Epidermal melanocyte (primary cell): Measurements from ENCODE around the gene FOXO3.
"Not testable (repeated sequence)": the region's sequence is repeated elsewhere in the genome, so short reads cannot be mapped to it uniquely, and the experiment has no call there.

Experiments used
- DNase-seq: peaks from one replicate; pipeline ENCODE4 v3.0.0; 2011; ENCODE audit warnings: low spot score; ENCODE audit not compliant: insufficient read length

The FOXO3 gene

GRCh38 chr6:108682383-108683119, 121.8 kb downstream of the FOXO3 start:
- not testable (repeated sequence) for DNase-seq

- DNase-seq = not testable (repeated sequence)
These were observed 123.3 kb downstream of the FOXO3 start for GRCh38 chr6:108683976-108684375.

- DNase-seq = no peak
These were observed 124.1 kb downstream of the FOXO3 start for GRCh38 chr6:108684771-108685329.

- DNase-seq = no peak
These were observed 125.3 kb downstream of the FOXO3 start for GRCh38 chr6:108685970-108686369.

DNA sequence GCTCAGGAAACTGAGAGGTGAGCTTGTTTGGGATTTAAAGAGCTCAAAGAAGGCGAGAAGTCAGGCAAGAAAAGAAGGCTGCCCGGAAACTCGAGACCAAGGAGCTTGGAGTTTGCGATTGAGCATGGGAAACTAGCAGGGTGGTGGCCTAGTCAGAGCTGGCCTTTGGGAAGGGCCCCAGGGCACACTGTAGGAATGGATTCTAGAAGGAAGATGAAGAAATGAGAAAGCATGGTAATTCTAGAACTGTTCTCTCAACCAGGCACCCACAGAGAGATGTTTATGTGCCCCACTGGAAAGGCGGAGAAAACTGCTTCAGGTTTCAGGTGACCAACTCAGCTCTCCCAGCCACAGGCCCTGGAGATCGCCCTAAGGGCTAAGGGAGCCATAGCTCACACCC, 126.2 kb downstream of the FOXO3 start:
- DNase-seq = no peak

DNA sequence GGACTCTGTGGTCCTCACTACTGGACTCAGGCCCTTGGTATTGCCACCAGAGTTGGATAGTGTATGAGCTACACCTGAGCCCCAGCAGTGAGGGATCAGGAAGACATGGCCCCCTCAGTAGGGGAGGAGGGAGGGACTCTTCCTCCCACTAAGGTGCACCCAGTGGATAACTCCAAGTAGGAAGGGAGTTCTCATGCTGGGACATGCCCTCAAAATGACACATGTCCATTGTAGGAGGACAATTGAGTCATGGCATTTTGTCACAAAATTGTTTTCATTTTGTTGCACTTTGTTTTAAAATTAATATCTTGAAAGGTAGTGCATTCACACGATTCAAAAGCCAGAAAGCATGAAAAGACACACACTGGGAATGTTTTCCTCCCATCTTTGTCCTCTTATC, 127.2 kb downstream of the FOXO3 start:
- DNase-seq = no peak

DNA sequence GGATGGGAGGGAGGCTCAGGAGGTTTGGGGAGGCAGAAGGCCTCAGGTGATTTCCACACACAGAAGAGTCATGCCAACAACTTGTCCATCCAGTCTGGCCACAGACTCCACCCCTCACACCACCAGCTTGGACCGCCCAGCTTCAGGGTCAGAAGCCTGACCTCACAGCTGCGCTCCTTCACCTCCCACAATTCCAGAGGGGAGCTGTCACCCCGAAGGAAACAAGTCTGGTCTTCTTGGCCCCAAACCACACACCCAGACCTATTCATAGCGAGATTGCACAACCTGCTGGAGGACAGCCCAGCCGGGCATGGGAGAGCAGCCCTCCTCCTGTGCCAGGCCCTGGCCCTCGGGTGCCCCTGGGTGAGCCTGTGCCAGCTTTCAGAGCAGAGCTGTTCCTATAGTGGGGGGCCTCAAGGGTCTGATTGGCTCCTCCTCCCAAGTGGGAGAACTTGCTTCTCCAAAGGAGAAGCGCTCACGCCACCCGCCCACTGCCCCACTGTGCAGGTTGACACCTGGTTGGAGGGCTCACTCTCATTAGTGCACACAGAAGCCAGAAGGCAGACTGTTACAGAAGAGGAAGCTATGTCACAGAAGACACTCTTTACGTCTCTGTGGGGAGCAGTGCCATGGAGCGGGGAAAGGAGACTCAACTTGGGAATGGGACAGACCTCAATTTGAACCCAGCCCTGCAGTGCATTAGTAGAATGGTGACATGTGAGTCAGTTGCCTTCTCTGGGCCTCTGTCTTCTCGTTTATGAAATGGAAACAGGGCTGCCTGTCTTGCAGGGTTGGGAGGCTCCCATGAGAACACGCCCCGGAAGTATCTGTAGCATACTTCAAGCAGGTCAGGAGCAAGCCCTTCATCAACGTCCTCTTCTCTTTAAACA, 128.8 kb downstream of the FOXO3 start:
- DNase-seq = peak; percentile 51

DNA sequence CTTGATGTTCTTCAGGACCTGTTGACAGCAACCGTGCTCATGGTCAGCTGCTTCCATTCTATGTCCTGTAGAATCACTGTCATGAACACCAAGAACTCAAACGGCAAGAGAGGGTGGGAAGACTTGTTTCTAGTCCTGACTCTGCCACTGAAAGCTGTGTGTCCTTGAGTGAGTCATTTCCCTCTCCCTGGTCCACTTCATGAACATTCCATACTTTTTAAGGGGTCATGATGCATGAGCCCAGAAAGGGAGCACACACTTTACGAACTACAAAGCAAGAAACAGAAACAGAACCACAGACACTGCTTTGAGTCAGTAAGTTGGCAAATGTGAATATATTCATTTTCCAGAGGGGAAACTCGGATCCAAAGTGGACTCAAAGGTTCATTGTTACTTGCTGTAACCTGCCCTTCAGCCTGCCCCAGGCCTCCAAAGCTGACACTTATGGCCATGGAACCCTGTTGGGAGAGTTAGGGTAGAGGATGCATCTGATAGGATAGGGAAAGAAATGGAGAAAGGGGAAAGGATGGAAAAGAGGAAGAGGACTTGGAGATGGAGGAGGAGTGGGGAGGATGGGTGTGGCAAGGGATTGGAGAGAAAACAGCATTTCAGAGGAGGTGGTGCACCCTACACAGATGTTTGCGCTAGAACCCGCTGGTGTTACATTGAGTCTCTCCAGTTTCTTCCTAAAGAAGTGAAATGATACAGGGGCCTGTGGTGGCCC, 129.8 kb downstream of the FOXO3 start:
- no peak for DNase-seq

DNA sequence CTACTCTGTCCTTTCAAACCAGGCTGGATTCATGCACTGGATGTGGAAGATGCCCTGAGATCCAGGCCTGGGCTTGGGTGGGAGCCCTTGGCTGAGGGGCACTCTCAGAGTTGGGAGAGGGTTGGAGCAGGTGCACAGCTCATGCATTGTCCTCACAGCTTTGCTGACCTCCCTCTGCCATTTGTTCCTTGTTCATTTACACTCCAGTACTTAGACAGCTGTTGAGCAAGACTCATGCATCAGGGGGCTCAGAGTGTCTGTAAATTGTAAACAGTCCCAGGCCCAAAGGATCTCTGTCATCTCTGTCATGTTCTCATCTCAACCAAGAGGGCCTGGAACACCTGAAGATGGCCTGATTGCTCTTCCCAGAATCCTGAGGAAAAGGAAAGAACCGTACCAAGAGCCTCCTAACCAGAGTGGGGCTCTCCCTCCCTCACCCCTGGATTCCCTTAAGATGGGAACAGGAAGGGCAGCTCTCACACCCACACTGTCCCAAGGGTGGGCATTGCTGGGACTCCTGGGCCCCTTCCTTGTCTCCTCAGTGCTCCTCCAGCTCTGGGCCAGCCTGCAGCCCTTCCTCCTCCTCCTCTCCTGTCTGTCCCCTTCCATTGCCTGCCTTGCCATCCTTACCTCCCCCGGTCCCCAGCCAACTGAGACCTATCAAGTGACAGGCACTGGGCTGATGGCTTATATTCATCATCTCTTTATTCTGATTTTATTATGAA, 132.9 kb downstream of the FOXO3 start:
- DNase-seq = no peak

DNA sequence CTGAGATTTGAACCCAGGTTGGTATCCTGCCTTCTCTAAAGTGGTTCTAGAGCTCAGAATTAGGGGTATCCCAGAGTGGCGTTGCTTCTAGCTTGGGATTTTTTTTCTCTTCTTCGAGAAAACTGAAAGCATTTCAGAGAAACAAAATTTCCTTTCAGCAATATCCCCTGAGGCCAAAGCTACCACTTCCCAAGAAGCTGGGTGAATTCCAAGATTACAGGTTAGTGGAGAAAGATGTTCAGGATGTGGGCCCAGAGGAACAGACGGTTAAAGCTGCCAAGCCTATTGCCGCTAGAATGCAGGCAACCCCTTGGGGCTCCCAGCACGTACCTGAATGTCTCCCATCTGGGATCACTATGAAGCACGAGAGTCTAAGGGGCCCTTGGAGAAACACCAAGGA, 134.1 kb downstream of the FOXO3 start:
- no peak for DNase-seq

DNA sequence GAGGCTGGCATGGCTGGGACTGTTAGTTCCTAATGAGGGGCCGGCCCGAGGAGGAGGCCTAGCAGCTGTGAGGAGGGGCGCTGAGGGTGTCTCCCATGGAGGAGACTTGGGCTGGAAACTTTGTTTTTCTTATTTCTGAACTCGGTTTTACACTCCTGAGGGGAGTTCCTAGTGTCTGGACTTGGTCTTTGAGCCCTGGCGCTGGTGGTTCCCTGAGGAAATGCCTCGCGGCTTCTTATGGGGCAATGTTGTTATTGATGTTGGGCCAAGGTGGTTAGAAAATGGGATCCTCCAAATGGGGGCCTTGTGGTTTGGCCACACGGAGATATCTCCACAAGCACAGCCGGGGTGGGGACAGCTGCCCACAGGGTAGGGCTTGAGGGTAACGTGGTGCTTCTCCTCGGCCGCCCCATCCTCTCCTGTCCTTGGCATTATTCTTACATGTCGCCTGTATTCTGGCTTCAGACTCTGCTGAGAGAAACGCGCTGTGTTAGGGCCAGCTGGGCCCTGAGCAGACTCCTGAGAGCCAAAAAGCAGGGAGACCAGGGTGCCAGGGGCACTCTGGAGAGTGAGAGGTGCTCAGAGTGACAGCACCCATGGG, 136.9 kb downstream of the FOXO3 start:
- no peak for DNase-seq

DNA sequence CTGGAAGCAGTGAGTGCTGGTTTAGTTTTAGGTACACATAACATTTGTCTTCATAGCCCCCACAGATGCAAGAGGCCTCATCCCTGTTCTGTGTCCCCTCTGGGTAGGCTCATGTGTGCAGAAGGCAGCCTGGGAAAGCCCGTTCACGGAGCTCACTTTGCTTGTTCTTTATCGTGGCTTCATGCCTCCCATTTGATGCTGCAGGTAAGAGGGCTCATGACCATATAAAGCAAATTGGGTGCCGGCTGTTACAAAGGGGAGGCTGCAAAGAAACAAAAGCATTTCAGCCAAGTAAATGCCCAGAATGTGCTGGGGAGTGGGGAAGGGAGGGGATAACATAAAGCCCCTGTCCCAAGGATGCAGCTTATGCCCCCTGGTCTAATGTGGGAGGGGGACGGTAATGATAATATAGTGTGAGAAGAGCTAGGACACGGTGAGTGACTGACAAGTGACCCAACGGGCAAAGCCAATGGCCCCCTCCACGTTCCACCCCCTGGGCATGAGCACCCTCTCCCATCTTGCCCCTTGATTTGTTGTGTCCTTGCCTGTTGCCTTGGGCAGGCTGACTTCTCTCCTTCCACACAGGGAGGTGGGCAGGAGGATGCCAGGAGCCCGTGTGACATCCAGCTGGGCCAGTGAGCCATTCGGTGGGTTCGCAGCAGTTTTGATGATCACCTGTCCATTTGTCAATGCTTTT, 138.0 kb downstream of the FOXO3 start:
- DNase-seq = no peak

- DNase-seq = no peak
These were observed 138.7 kb downstream of the FOXO3 start for GRCh38 chr6:108699290-108700041.

- no peak for DNase-seq
These were observed 141.6 kb downstream of the FOXO3 start for GRCh38 chr6:108702106-108702851.

- DNase-seq = no peak
These were observed 145.9 kb downstream of the FOXO3 start for GRCh38 chr6:108706649-108707048.

DNA sequence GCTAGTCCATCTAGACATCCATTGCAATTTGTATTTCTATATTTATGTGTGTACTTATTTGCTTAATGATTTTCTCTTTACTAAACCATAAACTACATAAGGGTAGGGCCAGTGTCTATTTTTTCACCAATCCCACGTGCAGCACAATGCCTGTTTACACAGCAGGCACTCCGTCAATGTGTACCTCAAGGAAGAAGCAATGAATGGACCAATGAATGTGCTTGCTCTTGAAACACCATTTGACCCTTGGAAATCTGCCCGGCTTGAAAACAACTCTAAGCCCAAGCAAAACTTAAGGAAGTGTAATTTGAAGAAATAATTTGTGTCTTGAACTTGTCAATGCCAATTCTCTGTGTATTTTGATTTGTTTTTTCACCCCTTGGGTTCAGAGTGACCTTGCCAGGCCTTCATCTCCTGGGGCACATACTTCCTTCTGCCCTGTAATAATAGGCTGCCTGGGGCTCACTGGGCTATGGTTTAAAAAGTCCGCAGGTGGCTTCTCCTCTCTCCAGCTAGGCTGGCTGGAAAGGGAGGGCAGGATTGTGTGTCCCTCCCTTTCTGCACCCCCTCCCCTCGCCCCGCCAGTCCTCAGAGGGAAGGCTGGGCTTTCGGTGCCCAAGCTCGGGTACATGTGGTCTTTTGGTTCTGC, 146.7 kb downstream of the FOXO3 start:
- no peak for DNase-seq

GRCh38 chr6:108710030-108710429, 149.3 kb downstream of the FOXO3 start:
- no peak for DNase-seq

GRCh38 chr6:108710551-108710950, 149.8 kb downstream of the FOXO3 start:
- DNase-seq = no peak
